Measurements from ENCODE around the gene DGKB. TPM values are rescaled to one million over a fixed set of nuclear protein-coding genes. Genes with fewer than 3 reads are reported as not detected.

DGKB gene
- polyA plus RNA-seq, 1 of the 3 experiments (the other 2 are of a cell fraction): 2.1 TPM

- no peak for DNase-seq
- H3F3A ChIP-seq (replicated peaks; ENCODE audit: insufficient read depth): peaks cover 6% of the 10 kb centered on the region
- peak overlapping the region; percentile 8 to 39; a peak in 3 of 4 replicates for H3K27ac ChIP-seq (ENCODE audit: low read depth in 2 of 2, low read length in 1 of 2)
- H3K9me2 ChIP-seq: no peaks in the 10 kb centered on the region
- WGBS (ENCODE audit: low lambda C conversion rate): 17% methylated on average over 3 of the region's 3 CpGs
- H3K27me3 ChIP-seq (ENCODE audit: insufficient read depth): no peaks in the 10 kb centered on the region
- no peak overlapping the region for H3K4me3 ChIP-seq (ENCODE audit: low read depth in 2 of 2, low read length in 1 of 2)
- no peaks in the 10 kb centered on the region for H3K9me3 ChIP-seq
- H3K79me2 ChIP-seq (ENCODE audit: insufficient read depth): no peaks in the 10 kb centered on the region
- CTCF ChIA-PET: interaction anchor here (1.5 kb wide), 1 partner anchor 10 kb away, joined by 3 read pairs; no protein-coding TSS in a partner anchor
- H3K9ac ChIP-seq: no peak overlapping the region
- POLR2A ChIA-PET: no interaction called here
- peak overlapping the region; percentile 13; the same call in 1 of the 2 replicates for H3K4me2 ChIP-seq
- H2AFZ ChIP-seq (ENCODE audit: low read depth): peak overlapping the region; percentile 42
- H3K36me3 ChIP-seq (replicated peaks in 1 of 2; ENCODE audit: control insufficient read depth in 1 of 2, insufficient read depth in 2 of 2, low read length in 1 of 2): no peaks in the 10 kb centered on the region
- H4K20me1 ChIP-seq (ENCODE audit: insufficient read depth): no peaks in the 10 kb centered on the region
- peaks cover 9 to 19% of the 10 kb centered on the region in 2 experiments for H3K4me1 ChIP-seq (ENCODE audit: control insufficient read depth in 1 of 2, insufficient read depth in 2 of 2, low read depth in 1 of 2, low read length in 1 of 2)
- TF ChIP-seq NFIC (IDR thresholded peaks at IDR 0.05; ENCODE audit: borderline replicate concordance): peak; percentile 81
- no peak for TF ChIP-seq TAF1 (IDR thresholded peaks at IDR 0.05; ENCODE audit: borderline replicate concordance, low read depth, low read length)
- TF ChIP-seq PBX3 (IDR thresholded peaks at IDR 0.05): no peak
- peak; percentile 18 for TF ChIP-seq CHD2 (IDR thresholded peaks at IDR 0.05; ENCODE audit: low read length, partially characterized antibody)
- no peak for TF ChIP-seq CTCF (IDR thresholded peaks at IDR 0.05)
- TF ChIP-seq RAD21 (IDR thresholded peaks at IDR 0.05; ENCODE audit: low read length): no peak
- TF ChIP-seq POLR2AphosphoS5 (IDR thresholded peaks at IDR 0.05; ENCODE audit: low read depth, low read length): no peak
- TF ChIP-seq RXRA (IDR thresholded peaks at IDR 0.05; ENCODE audit: borderline replicate concordance, low read depth): no peak
- TF ChIP-seq JUND (IDR thresholded peaks at IDR 0.05): no peak
- TF ChIP-seq USF2 (IDR thresholded peaks at IDR 0.05; ENCODE audit: borderline replicate concordance, low read depth, low read length): no peak
- TF ChIP-seq EP300 (IDR thresholded peaks at IDR 0.05; ENCODE audit: borderline replicate concordance in 1 of 2, low read depth in 1 of 2, low read length in 1 of 2): peak in 1 of 2 experiments; percentile 45; a peak in 1 of 4 replicates
- TF ChIP-seq MXI1 (IDR thresholded peaks at IDR 0.05; ENCODE audit: low read depth, low read length): no peak
- no peak for TF ChIP-seq RFX5 (IDR thresholded peaks at IDR 0.05; ENCODE audit: low read length)
- no peak for TF ChIP-seq IRF3 (IDR thresholded peaks at IDR 0.05; ENCODE audit: low read depth, low read length)
- no peak for TF ChIP-seq REST (IDR thresholded peaks at IDR 0.05; ENCODE audit: low read depth, low read length)
- no peak for TF ChIP-seq MEF2A (IDR thresholded peaks at IDR 0.05; ENCODE audit: borderline replicate concordance, low read depth)
- TF ChIP-seq SMC3 (IDR thresholded peaks at IDR 0.05; ENCODE audit: low read depth, low read length): no peak
- no peak for TF ChIP-seq RCOR1 (IDR thresholded peaks at IDR 0.05; ENCODE audit: low read length)
Measured at GRCh38 chr7:14197280-14197679, 705.3 kb downstream of the DGKB start.

All from SK-N-SH (cell line).